NCI-H2196 treated with DMSO at 0.1 percent for 48 hours (cell line): ENCODE results near the gene PLK3.

ENCODE experiments used
- DNase-seq: peaks from one replicate; lab custom pipeline; 2025; ENCODE audit not compliant: unreplicated experiment; lab: John Stamatoyannopoulos, UW

PLK3 gene

DNA sequence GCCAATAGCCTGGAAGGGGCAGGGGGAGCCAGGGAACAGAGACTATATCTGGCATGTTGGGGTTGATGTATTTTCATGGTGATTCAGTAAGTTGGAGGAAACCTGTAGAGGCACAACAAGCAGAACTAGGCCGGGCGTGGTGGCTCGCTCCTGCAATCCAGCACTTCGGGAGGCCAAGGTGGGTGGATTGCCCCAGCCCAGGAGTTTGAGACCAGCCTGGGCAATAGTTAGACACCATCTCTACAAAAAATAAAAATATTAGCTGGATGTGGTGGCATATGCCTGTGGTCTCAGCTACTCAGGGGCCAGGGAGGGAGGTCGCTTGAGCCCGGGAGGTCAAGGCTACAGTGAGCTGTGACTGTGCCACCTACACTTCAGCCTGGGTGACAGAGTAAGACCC lies 53.0 kb downstream of the PLK3 start:
- DNase-seq: no peak

DNA sequence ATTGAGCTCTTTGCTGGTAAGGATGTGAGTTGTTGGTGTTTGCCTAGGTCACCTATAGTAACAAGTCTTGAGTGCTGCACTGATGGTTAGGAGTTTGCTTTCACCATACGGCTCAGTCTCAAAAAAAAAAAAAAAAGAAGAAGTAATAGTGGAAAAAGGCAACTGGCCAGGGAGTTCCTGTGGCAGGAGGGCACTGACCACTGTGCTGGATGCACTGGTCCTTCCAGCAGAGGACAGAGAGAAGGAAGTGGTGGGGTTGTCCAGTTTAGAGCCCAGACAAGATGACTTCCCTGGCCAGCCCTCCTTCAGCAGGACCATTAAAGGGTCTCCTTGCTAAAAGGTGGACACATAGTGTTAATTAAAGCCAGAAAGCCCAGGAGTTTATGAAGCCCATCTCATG lies 54.8 kb downstream of the PLK3 start:
- no peak for DNase-seq
